ENCODE data around the gene MPHOSPH9.

DNA sequence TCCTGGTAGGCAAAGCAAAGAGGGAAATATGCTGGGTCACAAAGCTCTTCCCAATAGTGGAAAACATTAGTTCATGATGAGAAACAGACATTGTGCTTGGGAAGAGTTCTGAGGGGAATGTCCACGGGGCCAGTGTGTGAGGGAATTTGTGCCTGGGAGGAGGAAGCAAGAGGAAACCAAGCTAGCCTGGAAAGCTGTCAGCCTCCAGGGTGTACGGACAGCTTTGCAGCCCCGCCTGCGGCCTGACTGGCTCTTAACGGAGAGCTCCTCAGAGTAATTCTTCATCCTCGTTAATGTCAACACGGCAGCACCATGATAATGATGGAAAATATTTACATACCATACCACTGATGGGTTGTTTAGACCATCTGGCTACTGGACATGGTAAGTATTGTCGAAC, 114.4 kb downstream of the MPHOSPH9 start:
- no peak for TF ChIP-seq CTCF (IDR thresholded peaks at IDR 0.05)
- TF ChIP-seq EP300 (IDR thresholded peaks at IDR 0.05), result no peak
